Left renal pelvis (tissue), 4 donors: ENCODE measurements around the gene TST. TPM values are rescaled to one million over a fixed set of nuclear protein-coding genes. Genes with fewer than 3 reads are reported as not detected.
"Not testable (repeated sequence)": the region's sequence is repeated elsewhere in the genome, so short reads cannot be mapped to it uniquely, and the experiment has no call there.

ENCODE experiments used
- DNase-seq, 4 donors: peaks; one replicate each; pipeline ENCODE4 v3.0.0-alpha.2; 2013; ENCODE audit warnings: low read depth in 4 of 4, low spot score in 3 of 4
- polyA plus RNA-seq, 4 donors: library from polyadenylated mRNA; unstranded; fragments of 120-200 nt; gene quantifications; one replicate each; pipeline ENCODE4 v1.2.1, GENCODE V29; 2013; ENCODE audit not compliant: insufficient read length in 4 of 4

TST gene
- polyA plus RNA-seq, 4 donors = 13.0 to 64.4 (median 37.9) TPM

- DNase-seq = not testable (repeated sequence)
These were observed 30.2 kb downstream of the TST start for GRCh38 chr22:36989012-36989411.

GRCh38 chr22:36988075-36988832, 31.0 kb downstream of the TST start:
- DNase-seq = no peak

- no peak for DNase-seq
These were observed 32.9 kb downstream of the TST start for GRCh38 chr22:36986242-36986821.

GRCh38 chr22:36985211-36985889, 33.9 kb downstream of the TST start:
- DNase-seq = no peak

DNA sequence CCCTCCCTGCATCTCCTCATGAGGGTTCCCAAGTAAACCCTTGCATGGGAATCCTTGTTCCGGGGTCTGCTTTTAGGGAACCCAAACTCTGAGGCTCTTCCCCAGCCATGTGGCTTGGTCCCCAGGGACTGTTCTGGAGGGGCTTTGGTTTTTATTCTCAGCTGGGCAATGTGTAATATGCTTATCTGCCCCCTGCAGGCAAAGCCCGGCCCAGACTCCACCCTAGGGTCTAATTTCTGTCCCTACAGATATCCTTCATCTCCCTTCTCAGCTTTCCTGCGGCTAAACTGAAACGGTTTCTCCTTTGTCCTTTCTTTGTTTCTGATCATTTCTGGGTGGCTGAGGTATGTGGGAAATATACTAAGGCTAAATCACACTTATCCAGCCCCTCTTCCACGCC, 37.1 kb downstream of the TST start:
- DNase-seq = no peak

- no peak for DNase-seq
These were observed 37.9 kb downstream of the TST start for GRCh38 chr22:36981247-36981775.

- DNase-seq = no peak
These were observed 40.0 kb downstream of the TST start for GRCh38 chr22:36979016-36979910.

DNA sequence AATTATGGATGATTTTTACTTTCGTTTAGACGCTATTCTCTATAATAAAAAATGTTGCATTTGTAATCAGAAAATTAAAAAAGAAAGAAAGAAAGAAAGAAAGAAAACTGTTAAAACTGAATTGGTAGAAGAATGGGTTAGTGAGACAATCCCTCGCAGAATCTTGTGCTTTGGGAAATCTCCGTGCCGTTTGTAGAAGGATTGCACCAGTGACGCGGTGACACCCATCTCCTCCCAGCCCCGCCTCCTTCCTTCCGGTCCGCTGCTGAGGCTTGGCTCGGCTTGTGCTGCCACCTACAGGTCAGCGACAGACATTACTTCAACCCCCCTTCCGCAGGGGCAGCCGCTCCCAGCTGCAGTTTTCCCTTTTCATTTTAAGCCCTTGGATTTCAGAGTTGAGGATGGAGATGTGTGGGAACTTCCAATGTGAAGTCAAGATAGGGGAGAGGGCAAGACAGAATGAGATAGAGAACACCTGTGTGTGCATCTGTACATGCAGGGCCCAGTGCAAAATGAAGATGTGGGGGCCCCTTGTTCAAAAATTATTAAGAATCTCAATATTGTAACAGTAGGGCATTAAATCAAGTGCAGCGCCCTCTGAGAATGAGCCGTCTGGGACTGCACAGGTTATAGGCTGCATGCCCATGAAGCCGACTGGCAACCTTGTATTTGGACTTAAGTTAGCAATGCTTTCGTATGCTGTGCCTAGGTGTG, 41.1 kb downstream of the TST start:
- peak; percentile 67 to 75 (median 69) for DNase-seq

GRCh38 chr22:36977401-36977861, 41.8 kb downstream of the TST start:
- no peak for DNase-seq

GRCh38 chr22:36976606-36977005, 42.6 kb downstream of the TST start:
- DNase-seq = no peak

DNA sequence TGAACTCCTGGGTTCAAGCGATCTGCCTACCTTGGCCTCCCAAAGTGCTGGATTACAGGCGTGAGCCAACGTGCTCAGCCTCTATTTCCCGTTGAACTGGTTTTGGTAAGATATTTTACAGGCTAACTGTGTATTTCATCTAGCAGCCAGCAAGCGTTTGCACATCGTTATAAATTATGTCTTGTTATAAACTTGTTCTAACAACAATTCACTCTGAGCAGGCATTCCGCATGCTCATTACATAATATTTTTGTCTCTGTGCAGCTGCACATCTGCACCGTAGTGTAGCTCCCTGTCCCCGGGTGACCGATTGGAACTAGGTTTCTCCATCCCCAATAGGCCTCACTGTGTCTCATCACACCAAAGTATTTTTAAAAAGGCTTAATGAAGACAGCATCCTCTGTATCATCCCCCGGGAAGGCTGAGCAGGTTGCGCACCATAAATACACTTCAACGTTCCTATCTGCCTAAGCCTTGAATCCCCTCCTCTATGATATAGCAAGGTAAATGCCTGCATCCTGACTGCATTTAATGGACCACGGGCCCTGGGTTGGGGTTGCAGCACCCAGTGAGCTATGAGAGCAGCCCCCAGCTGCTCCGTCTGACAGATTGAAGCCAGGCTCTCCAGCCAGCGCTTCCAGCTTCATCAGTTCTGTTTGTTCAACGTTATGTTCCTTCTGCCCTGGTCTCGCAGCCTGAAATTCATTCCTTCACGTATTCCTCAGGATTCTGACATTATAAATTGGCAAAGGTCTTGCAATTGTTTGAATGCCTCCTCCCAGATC, 47.7 kb downstream of the TST start:
- DNase-seq = no peak

- DNase-seq = no peak
These were observed 50.8 kb downstream of the TST start for GRCh38 chr22:36968249-36968964.

GRCh38 chr22:36966851-36967540, 52.3 kb downstream of the TST start:
- DNase-seq = no peak

DNA sequence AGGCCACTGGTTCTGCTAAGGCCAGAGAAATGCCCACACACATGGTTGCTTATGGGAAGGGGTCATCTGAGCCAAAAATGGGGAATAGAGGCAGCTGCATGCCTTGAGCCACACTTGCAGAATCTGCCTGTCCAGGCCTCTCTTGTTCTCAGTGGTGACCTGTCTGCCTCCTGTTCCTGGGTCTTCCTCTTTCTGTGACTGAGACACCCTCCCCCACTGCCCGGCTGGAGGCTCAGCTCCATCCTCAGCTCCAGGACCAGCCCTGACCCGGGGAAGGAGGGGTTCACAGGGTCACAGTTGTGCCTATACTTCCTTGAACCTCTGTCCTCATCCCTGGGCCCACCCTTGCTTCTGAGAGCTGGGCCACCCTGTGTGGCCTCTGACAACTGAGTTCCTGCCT, 53.6 kb downstream of the TST start:
- no peak for DNase-seq

GRCh38 chr22:36964106-36964505, 55.1 kb downstream of the TST start:
- DNase-seq = no peak

DNA sequence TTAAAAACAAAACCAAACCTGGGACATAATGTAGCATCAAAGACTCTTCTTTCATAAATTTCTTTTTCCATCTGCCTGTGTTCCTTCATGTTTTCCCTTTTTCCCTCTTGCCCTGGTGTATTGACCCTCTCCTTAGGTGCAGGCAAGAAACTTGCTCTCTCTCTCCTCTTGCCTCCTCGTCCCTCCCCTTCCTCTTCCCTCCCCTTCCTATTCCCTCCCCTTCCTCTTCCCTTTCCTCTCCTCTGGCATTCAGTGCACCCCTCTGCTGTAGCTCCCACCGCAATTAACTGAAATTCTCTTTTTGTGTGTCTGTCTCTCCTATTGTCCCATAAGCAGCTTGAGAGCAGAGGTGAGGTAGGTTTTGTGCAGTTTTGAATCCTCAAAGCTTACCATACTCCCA, 55.9 kb downstream of the TST start:
- no peak for DNase-seq

DNA sequence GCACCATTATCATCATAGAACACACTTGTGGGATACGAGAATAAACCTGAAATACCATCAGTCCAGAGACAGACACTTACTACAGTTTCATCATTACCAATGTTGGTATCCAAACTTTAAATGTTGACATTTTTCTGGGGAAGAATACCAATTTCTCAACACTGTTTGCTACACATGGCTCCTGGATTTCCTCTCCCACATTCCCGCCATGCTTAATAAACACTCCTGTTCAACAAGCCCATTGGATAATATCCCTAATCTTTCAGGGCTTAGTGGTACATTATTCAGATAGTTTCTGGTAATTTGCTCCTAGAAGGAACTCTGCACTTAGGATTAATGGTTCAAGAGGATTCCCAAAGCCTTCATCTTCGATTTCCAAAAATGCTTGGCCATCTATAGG, 57.6 kb downstream of the TST start:
- no peak for DNase-seq
